Measurements from ENCODE around the gene LPIN2. TPM values are rescaled to one million over a fixed set of nuclear protein-coding genes. Genes with fewer than 3 reads are reported as not detected.

The LPIN2 gene
- total and polyA plus RNA-seq, 2 of the 13 experiments (the other 11 are each of a cell fraction or from before 2014, with no cell fraction given) = 46.0 to 119 TPM

DNA sequence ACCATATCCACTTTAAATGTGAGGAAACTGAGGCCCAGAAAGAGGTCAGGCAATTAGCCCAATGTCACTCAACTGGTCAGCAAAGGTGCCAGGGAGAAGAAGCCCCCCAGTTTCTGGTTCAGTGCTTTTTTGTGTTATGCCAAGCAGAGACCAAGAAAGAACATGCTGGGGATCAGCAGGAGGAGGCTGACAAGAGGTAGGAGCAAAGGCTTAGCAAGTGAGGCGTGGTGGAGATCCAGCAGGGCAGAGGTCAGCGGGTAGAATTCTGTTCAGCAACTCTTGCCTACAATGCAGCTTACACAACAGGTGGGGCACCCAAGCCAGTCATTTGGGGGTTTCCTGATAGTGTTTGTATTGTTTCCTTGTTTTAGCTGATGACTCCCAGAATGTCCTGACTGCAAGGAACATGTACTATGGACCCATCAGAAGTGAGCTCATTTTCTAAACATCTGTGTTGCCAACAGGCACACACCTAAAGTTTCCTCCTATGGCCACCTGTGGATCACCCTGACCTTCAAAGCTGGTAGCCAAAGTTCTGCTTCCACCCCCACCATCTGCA lies 28.2 kb downstream of the LPIN2 start (continued):
- TF ChIP-seq, protein P1, sequence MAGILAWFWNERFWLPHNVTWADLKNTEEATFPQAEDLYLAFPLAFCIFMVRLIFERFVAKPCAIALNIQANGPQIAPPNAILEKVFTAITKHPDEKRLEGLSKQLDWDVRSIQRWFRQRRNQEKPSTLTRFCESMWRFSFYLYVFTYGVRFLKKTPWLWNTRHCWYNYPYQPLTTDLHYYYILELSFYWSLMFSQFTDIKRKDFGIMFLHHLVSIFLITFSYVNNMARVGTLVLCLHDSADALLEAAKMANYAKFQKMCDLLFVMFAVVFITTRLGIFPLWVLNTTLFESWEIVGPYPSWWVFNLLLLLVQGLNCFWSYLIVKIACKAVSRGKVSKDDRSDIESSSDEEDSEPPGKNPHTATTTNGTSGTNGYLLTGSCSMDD (CRISPR knock-in tag; IDR thresholded peaks at IDR 0.05) = no peak
- TF ChIP-seq ZNF207 (IDR thresholded peaks at IDR 0.05; ENCODE audit: borderline replicate concordance) = no peak
- TF ChIP-seq ATAD3A (CRISPR knock-in tag; IDR thresholded peaks at IDR 0.05) = no peak
- peak; percentile 76; the same call in 1 of the 2 replicates for TF ChIP-seq ZNF710 (CRISPR knock-in tag; IDR thresholded peaks at IDR 0.05; ENCODE audit: borderline replicate concordance)
- no peak for TF ChIP-seq TGIF2 (CRISPR knock-in tag; IDR thresholded peaks at IDR 0.05)
- TF ChIP-seq ZNF513 (CRISPR knock-in tag; conservative IDR thresholded peaks at IDR 0.05) = no peak
- no peak; the same call in 1 of the 2 replicates for TF ChIP-seq FOSL1 (CRISPR knock-in tag; IDR thresholded peaks at IDR 0.05; ENCODE audit: borderline replicate concordance)
- TF ChIP-seq SP1 (IDR thresholded peaks at IDR 0.05) = no peak
- no peak for TF ChIP-seq SP1 (CRISPR knock-in tag; IDR thresholded peaks at IDR 0.05)
- TF ChIP-seq, protein P2, sequence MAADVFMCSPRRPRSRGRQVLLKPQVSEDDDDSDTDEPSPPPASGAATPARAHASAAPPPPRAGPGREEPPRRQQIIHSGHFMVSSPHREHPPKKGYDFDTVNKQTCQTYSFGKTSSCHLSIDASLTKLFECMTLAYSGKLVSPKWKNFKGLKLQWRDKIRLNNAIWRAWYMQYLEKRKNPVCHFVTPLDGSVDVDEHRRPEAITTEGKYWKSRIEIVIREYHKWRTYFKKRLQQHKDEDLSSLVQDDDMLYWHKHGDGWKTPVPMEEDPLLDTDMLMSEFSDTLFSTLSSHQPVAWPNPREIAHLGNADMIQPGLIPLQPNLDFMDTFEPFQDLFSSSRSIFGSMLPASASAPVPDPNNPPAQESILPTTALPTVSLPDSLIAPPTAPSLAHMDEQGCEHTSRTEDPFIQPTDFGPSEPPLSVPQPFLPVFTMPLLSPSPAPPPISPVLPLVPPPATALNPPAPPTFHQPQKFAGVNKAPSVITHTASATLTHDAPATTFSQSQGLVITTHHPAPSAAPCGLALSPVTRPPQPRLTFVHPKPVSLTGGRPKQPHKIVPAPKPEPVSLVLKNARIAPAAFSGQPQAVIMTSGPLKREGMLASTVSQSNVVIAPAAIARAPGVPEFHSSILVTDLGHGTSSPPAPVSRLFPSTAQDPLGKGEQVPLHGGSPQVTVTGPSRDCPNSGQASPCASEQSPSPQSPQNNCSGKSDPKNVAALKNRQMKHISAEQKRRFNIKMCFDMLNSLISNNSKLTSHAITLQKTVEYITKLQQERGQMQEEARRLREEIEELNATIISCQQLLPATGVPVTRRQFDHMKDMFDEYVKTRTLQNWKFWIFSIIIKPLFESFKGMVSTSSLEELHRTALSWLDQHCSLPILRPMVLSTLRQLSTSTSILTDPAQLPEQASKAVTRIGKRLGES (CRISPR knock-in tag; IDR thresholded peaks at IDR 0.05; ENCODE audit: borderline replicate concordance) = no peak
- no peak for TF ChIP-seq ZNF33B (CRISPR knock-in tag; IDR thresholded peaks at IDR 0.05)
- TF ChIP-seq PCBP1 (IDR thresholded peaks at IDR 0.05; ENCODE audit: borderline replicate concordance, low read depth, low read length) = no peak
- no peak for TF ChIP-seq NFATC3 (CRISPR knock-in tag; IDR thresholded peaks at IDR 0.05)
- no peak for TF ChIP-seq GPBP1L1 (CRISPR knock-in tag; IDR thresholded peaks at IDR 0.05)
- no peak for TF ChIP-seq CSRNP2 (CRISPR knock-in tag; conservative IDR thresholded peaks at IDR 0.05; ENCODE audit: low read depth)
- TF ChIP-seq ZNF619 (CRISPR knock-in tag; IDR thresholded peaks at IDR 0.05) = no peak
- no peak for TF ChIP-seq GZF1 (CRISPR knock-in tag; IDR thresholded peaks at IDR 0.05)
- TF ChIP-seq, protein P3, sequence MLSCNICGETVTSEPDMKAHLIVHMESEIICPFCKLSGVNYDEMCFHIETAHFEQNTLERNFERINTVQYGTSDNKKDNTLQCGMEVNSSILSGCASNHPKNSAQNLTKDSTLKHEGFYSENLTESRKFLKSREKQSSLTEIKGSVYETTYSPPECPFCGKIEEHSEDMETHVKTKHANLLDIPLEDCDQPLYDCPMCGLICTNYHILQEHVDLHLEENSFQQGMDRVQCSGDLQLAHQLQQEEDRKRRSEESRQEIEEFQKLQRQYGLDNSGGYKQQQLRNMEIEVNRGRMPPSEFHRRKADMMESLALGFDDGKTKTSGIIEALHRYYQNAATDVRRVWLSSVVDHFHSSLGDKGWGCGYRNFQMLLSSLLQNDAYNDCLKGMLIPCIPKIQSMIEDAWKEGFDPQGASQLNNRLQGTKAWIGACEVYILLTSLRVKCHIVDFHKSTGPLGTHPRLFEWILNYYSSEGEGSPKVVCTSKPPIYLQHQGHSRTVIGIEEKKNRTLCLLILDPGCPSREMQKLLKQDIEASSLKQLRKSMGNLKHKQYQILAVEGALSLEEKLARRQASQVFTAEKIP (CRISPR knock-in tag; IDR thresholded peaks at IDR 0.05; ENCODE audit: borderline replicate concordance) = no peak

Measured in HepG2 (cell line).